Measurements from ENCODE around the gene PIP5KL1. TPM values are rescaled to one million over a fixed set of nuclear protein-coding genes. Genes with fewer than 3 reads are reported as not detected.

The PIP5KL1 gene
- total and polyA plus RNA-seq, 2 experiments from 2014 or later, result 13.4 to 19.5 TPM

DNA sequence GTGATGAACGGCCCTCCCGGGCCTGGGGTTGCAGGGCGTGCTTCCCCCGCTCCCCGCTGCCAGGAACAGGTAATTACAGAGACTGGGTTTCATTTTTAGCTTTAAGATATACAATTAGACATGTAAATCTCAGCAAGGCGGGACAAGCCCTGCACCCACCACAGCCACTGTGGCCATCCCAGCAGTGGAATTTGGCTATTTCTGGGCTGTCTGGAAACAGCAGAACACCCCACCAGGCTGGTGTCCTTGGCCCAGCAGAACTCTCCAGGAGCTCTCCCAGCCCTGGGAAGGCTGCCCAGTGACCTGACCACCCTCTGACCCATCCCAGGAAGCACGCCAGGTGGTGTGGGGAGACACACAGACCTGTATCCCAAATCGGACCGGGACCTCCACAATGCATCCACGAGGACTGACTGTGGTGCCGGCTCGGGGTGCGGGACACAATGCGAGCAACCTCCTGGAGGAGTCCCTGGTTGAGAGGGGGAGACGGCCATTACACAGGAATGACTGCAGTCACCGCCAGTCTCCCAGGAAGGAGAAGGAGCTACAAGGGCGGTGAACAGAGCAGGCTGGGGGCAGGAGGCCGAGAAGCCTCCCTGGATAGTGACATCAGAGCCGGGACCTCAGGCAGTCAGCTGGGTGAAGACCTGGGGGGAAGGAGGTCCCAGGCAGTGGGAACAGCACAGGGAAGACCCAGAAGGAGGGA lies 32.9 kb upstream of the PIP5KL1 start (continued):
- TF ChIP-seq, protein P1, sequence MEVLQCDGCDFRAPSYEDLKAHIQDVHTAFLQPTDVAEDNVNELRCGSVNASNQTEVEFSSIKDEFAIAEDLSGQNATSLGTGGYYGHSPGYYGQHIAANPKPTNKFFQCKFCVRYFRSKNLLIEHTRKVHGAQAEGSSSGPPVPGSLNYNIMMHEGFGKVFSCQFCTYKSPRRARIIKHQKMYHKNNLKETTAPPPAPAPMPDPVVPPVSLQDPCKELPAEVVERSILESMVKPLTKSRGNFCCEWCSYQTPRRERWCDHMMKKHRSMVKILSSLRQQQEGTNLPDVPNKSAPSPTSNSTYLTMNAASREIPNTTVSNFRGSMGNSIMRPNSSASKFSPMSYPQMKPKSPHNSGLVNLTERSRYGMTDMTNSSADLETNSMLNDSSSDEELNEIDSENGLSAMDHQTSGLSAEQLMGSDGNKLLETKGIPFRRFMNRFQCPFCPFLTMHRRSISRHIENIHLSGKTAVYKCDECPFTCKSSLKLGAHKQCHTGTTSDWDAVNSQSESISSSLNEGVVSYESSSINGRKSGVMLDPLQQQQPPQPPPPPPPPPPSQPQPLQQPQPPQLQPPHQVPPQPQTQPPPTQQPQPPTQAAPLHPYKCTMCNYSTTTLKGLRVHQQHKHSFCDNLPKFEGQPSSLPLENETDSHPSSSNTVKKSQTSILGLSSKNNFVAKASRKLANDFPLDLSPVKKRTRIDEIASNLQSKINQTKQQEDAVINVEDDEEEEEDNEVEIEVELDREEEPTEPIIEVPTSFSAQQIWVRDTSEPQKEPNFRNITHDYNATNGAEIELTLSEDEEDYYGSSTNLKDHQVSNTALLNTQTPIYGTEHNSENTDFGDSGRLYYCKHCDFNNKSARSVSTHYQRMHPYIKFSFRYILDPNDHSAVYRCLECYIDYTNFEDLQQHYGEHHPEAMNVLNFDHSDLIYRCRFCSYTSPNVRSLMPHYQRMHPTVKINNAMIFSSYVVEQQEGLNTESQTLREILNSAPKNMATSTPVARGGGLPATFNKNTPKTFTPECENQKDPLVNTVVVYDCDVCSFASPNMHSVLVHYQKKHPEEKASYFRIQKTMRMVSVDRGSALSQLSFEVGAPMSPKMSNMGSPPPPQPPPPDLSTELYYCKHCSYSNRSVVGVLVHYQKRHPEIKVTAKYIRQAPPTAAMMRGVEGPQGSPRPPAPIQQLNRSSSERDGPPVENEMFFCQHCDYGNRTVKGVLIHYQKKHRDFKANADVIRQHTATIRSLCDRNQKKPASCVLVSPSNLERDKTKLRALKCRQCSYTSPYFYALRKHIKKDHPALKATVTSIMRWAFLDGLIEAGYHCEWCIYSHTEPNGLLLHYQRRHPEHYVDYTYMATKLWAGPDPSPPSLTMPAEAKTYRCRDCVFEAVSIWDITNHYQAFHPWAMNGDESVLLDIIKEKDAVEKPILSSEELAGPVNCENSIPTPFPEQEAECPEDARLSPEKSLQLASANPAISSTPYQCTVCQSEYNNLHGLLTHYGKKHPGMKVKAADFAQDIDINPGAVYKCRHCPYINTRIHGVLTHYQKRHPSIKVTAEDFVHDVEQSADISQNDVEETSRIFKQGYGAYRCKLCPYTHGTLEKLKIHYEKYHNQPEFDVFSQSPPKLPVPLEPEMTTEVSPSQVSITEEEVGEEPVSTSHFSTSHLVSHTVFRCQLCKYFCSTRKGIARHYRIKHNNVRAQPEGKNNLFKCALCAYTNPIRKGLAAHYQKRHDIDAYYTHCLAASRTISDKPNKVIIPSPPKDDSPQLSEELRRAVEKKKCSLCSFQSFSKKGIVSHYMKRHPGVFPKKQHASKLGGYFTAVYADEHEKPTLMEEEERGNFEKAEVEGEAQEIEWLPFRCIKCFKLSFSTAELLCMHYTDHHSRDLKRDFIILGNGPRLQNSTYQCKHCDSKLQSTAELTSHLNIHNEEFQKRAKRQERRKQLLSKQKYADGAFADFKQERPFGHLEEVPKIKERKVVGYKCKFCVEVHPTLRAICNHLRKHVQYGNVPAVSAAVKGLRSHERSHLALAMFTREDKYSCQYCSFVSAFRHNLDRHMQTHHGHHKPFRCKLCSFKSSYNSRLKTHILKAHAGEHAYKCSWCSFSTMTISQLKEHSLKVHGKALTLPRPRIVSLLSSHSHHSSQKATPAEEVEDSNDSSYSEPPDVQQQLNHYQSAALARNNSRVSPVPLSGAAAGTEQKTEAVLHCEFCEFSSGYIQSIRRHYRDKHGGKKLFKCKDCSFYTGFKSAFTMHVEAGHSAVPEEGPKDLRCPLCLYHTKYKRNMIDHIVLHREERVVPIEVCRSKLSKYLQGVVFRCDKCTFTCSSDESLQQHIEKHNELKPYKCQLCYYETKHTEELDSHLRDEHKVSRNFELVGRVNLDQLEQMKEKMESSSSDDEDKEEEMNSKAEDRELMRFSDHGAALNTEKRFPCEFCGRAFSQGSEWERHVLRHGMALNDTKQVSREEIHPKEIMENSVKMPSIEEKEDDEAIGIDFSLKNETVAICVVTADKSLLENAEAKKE (CRISPR knock-in tag; IDR thresholded peaks at IDR 0.05), result no peak
- TF ChIP-seq NANOG (IDR thresholded peaks at IDR 0.05; ENCODE audit: borderline replicate concordance), result no peak
- TF ChIP-seq, protein P2, sequence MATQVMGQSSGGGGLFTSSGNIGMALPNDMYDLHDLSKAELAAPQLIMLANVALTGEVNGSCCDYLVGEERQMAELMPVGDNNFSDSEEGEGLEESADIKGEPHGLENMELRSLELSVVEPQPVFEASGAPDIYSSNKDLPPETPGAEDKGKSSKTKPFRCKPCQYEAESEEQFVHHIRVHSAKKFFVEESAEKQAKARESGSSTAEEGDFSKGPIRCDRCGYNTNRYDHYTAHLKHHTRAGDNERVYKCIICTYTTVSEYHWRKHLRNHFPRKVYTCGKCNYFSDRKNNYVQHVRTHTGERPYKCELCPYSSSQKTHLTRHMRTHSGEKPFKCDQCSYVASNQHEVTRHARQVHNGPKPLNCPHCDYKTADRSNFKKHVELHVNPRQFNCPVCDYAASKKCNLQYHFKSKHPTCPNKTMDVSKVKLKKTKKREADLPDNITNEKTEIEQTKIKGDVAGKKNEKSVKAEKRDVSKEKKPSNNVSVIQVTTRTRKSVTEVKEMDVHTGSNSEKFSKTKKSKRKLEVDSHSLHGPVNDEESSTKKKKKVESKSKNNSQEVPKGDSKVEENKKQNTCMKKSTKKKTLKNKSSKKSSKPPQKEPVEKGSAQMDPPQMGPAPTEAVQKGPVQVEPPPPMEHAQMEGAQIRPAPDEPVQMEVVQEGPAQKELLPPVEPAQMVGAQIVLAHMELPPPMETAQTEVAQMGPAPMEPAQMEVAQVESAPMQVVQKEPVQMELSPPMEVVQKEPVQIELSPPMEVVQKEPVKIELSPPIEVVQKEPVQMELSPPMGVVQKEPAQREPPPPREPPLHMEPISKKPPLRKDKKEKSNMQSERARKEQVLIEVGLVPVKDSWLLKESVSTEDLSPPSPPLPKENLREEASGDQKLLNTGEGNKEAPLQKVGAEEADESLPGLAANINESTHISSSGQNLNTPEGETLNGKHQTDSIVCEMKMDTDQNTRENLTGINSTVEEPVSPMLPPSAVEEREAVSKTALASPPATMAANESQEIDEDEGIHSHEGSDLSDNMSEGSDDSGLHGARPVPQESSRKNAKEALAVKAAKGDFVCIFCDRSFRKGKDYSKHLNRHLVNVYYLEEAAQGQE (IDR thresholded peaks at IDR 0.05; ENCODE audit: unreplicated experiment), result no peak

DNA sequence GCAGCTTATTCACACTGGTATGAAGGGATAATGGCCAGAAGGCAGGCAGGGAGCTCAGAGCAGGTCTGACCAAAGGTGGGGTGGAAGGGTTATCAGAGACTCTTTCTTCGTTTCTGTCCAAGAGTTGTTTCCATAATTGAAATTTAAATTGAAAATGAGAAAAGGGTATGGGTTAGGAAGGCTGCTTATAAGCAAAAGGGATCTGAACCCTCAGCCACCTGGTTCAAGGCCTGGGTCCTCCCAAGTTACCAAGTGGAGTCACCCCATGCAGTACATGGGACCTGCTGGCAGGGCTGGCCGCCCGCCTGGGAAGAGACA lies 32.4 kb upstream of the PIP5KL1 start:
- Histone ChIP-seq H3K27ac (ENCODE audit: low read depth) (peak overlapping the region; percentile 59; the same call in 1 of the 2 replicates), H3K9me2 (ENCODE audit: insufficient read depth) (no peaks in the 10 kb centered on the region), H3K27me3 (ENCODE audit: insufficient read depth) (no peaks in the 10 kb centered on the region), H4K20me1 (replicated peaks; ENCODE audit: insufficient read depth) (peaks cover 22% of the 10 kb centered on the region), H3K4me3 (no peak overlapping the region), H2AFZ (no peak overlapping the region), H3K4me1 (ENCODE audit: insufficient read depth) (peaks cover 21% of the 10 kb centered on the region), H3K4me2 (no peak overlapping the region), H3K79me2 (replicated peaks; ENCODE audit: insufficient read depth) (peaks cover 99% of the 10 kb centered on the region), H3F3A (replicated peaks; ENCODE audit: low read depth) (0 out of 2 replicates have a peak, but pooled peaks cover 5% of the 10 kb centered on the region), H3K36me3 (ENCODE audit: insufficient read depth) (no peaks in the 10 kb centered on the region)
- peaks cover 66% of the 10 kb centered on the region for H3K4me1 Mint-ChIP-seq
- H3K36me3 Mint-ChIP-seq (ENCODE audit: low read depth), result peaks cover 2% of the 10 kb centered on the region; the same call in 1 of the 3 replicates
- peak; percentile 11; the same call in 2 of the 3 replicates for ATAC-seq
- H3K27ac Mint-ChIP-seq, result no peak overlapping the region; the same call in 1 of the 2 replicates
- no peak for DNase-seq (ENCODE audit: low spot score)
- H3K27me3 Mint-ChIP-seq (ENCODE audit: insufficient read depth, low read depth, poor library complexity), result peaks cover 17% of the 10 kb centered on the region
- H3K9me3 Mint-ChIP-seq, result no peaks in the 10 kb centered on the region
- H3K4me3 Mint-ChIP-seq, result no peak overlapping the region
- TF ChIP-seq NANOG (IDR thresholded peaks at IDR 0.05; ENCODE audit: borderline replicate concordance), result no peak
- TF ChIP-seq, protein P3, sequence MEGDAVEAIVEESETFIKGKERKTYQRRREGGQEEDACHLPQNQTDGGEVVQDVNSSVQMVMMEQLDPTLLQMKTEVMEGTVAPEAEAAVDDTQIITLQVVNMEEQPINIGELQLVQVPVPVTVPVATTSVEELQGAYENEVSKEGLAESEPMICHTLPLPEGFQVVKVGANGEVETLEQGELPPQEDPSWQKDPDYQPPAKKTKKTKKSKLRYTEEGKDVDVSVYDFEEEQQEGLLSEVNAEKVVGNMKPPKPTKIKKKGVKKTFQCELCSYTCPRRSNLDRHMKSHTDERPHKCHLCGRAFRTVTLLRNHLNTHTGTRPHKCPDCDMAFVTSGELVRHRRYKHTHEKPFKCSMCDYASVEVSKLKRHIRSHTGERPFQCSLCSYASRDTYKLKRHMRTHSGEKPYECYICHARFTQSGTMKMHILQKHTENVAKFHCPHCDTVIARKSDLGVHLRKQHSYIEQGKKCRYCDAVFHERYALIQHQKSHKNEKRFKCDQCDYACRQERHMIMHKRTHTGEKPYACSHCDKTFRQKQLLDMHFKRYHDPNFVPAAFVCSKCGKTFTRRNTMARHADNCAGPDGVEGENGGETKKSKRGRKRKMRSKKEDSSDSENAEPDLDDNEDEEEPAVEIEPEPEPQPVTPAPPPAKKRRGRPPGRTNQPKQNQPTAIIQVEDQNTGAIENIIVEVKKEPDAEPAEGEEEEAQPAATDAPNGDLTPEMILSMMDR (conservative IDR thresholded peaks at IDR 0.05; ENCODE audit: low read depth in 2 of 2), result no peak
- no peak for TF ChIP-seq CREB1 (CRISPR knock-in tag; IDR thresholded peaks at IDR 0.05; ENCODE audit: low read depth)
- no peak for TF ChIP-seq JUNB (IDR thresholded peaks at IDR 0.05; ENCODE audit: unreplicated experiment)
- no peak for TF ChIP-seq ZNF331 (CRISPR knock-in tag; IDR thresholded peaks at IDR 0.05; ENCODE audit: low read depth)
- no peak for TF ChIP-seq EZH2 (IDR thresholded peaks at IDR 0.05; ENCODE audit: low read depth, unreplicated experiment)
- no peak for TF ChIP-seq ZNF114 (CRISPR knock-in tag; IDR thresholded peaks at IDR 0.05)
- TF ChIP-seq STAT1 (IDR thresholded peaks at IDR 0.05; ENCODE audit: unreplicated experiment), result no peak
